Right lobe of liver (tissue), 4 donors: Measurements from ENCODE around the gene PRKAR1B.

ENCODE experiments used
- POLR2A ChIP-seq: fragments of 450-650 bp; IDR thresholded peaks from one replicate; pipeline ENCODE4 v1.6.1; 2017; ENCODE audit warnings: antibody characterized with exemption, mild to moderate bottlenecking
- TF ChIP-seq, protein P1 (sequence below), 4 donors: fragments of 200-600 bp in 3 of 4; fragments of 450-650 bp in 1 of 4; IDR thresholded peaks; one replicate each; pipeline versions ENCODE4 v1.5.1 to v1.8.0; 2016 to 2022; ENCODE audit warnings: antibody characterized with exemption in 4 of 4, mild to moderate bottlenecking in 2 of 4
- donor health status: DM: no; HTN: no; CAD: no.
- donor health status: DM: no; HTN: no; CAD: no.
- donor health status: DM: no; HTN: yes; CAD: no.

DNA sequence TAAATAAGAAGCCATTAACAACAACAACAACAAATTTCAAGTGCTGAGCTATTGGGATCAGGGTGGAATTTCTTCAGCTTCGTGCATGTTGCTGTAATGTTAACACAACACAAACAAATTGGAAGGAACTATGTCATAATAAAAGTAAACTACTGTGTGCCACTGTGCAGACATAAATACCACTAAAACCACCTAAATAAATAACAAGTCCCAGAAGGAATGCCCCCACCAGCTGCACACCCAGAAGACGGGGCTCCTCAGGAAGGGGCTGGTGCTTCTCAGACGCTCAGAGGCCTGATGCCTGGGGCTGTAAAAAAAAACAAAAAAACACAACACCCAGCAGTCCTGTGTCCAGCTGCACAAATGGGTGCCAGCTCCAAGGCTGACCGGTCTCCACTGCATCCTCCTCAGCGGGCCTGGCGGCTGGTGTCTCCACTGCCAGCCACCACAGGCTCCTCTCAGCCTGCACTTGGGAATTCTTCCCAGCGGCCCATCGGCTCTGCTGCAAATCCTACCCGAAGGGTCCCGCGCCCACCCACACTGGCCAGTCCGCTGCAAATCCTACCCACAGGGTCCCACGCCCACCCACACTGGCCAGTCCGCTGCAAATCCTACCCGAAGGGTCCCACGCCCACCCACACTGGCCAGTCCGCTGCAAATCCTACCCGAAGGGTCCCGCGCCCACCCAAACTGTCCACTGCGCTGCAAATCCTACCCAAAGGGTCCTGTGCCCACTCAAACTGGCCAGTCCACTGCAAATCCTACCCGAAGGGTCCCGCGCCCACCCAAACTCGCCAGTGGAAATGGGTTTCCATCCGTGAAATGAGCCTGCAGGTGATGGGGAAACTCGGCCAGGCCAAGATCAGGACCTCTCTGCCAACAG, 36.4 kb downstream of the PRKAR1B start:
- TF ChIP-seq, protein P1, sequence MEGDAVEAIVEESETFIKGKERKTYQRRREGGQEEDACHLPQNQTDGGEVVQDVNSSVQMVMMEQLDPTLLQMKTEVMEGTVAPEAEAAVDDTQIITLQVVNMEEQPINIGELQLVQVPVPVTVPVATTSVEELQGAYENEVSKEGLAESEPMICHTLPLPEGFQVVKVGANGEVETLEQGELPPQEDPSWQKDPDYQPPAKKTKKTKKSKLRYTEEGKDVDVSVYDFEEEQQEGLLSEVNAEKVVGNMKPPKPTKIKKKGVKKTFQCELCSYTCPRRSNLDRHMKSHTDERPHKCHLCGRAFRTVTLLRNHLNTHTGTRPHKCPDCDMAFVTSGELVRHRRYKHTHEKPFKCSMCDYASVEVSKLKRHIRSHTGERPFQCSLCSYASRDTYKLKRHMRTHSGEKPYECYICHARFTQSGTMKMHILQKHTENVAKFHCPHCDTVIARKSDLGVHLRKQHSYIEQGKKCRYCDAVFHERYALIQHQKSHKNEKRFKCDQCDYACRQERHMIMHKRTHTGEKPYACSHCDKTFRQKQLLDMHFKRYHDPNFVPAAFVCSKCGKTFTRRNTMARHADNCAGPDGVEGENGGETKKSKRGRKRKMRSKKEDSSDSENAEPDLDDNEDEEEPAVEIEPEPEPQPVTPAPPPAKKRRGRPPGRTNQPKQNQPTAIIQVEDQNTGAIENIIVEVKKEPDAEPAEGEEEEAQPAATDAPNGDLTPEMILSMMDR (IDR thresholded peaks at IDR 0.05) = no peak
- no peak for TF ChIP-seq POLR2A
